Tibial artery (tissue), 4 donors: ENCODE results near the gene LGALSL.

Experiments used
- DNase-seq, 2 donors: peaks; one replicate each; pipeline ENCODE4 v3.0.0-alpha.2; 2019
- H3K27ac ChIP-seq, 2 donors: fragments of 200-600 bp; sonication (generic) in 1 of 2; 1 replicate in 1 of 2; 2 replicates in 1 of 2; pipeline ENCODE4 v1.5.1; 2018 to 2019; ENCODE audit warnings: mild to moderate bottlenecking in 1 of 2
- H3K27me3 ChIP-seq, 2 donors: fragments of 200-600 bp; sonication (generic) in 1 of 2; one replicate each; pipeline versions ENCODE4 v1.5.1 to v1.6.0; 2016 to 2019
- H3K36me3 ChIP-seq, 3 donors: fragments of 200-600 bp; sonication (generic) in 2 of 3; one replicate each; pipeline ENCODE4 v1.5.1; 2016 to 2019; ENCODE audit warnings: mild to moderate bottlenecking in 2 of 3
- H3K4me1 ChIP-seq, 4 donors: fragments of 200-600 bp; sonication (generic) in 2 of 4; 1 replicate in 3 of 4; 2 replicates in 1 of 4; pipeline ENCODE4 v1.5.1; 2016 to 2019
- H3K4me3 ChIP-seq, 2 donors: fragments of 200-600 bp; sonication (generic) in 1 of 2; 1 replicate in 1 of 2; 2 replicates in 1 of 2; pipeline ENCODE4 v1.5.1; 2018 to 2019; ENCODE audit warnings: mild to moderate bottlenecking in 2 of 2
- H3K9me3 ChIP-seq, 3 donors: fragments of 200-600 bp; sonication (generic) in 1 of 3; one replicate each; pipeline ENCODE4 v1.5.1; 2016 to 2019
- CTCF ChIP-seq, 2 experiments: fragments of 200-600 bp in 1 of 2; fragments of 450-650 bp in 1 of 2; IDR thresholded peaks; one replicate each; pipeline ENCODE4 v1.5.1; 2017 to 2019; ENCODE audit warnings: antibody characterized with exemption in 2 of 2, mild to moderate bottlenecking in 1 of 2, moderate library complexity in 1 of 2
- intact Hi-C: fragments of 100-400 bp; cut with DNase I; formaldehyde crosslinking; loops from one replicate; pipeline ENCODE4 v1.15.0; 2023; ENCODE audit warnings: low total_unique reads

LGALSL gene

GRCh38 chr2:64453770-64454385 is at the start of gene LGALSL:
LGALSL (plus strand) TSS chr2:64454162; CDS start chr2:64454546, 384 bp downstream.
- H3K9me3 ChIP-seq = no peaks in the 10 kb centered on the region
- peaks cover 8 to 30% (median 21%) of the 10 kb centered on the region in 3 donors for H3K36me3 ChIP-seq
- peak within 1 kb of the TSS; percentile 84 to 94 for H3K4me3 ChIP-seq
- peak; percentile 74 to 93 for DNase-seq
- intact Hi-C loops = no loop called here
- H3K27ac ChIP-seq = peak within 1 kb of the TSS; percentile 93 to 98
- peaks cover 0 to 26% (median 23%) of the 10 kb centered on the region in 4 donors for H3K4me1 ChIP-seq
- H3K27me3 ChIP-seq = no peaks in the 10 kb centered on the region
- TF ChIP-seq CTCF (IDR thresholded peaks at IDR 0.05) = no peak

- Histone ChIP-seq H3K9me3 (no peaks in the 10 kb centered on the region), H3K4me3 (peak overlapping the region in 1 of 2 donors; percentile 8)
- TF ChIP-seq CTCF (IDR thresholded peaks at IDR 0.05) = no peak
Measured at GRCh38 chr2:64404743-64405142, 49.2 kb upstream of the LGALSL start.

GRCh38 chr2:64405581-64406406 is 48.2 kb upstream of the LGALSL start:
- no peaks in the 10 kb centered on the region for H3K36me3 ChIP-seq
- no peaks in the 10 kb centered on the region for H3K27me3 ChIP-seq
- H3K4me1 ChIP-seq = peaks cover 0 to 37% (median 30%) of the 10 kb centered on the region in 4 donors
- intact Hi-C loops = no loop called here
- no peak for TF ChIP-seq CTCF (IDR thresholded peaks at IDR 0.05)
- no peak overlapping the region for H3K4me3 ChIP-seq
- H3K27ac ChIP-seq = peak overlapping the region; percentile 22 to 79
- peak in 1 of 2 donors; percentile 42 for DNase-seq
- no peaks in the 10 kb centered on the region for H3K9me3 ChIP-seq

More at GRCh38 chr2:64404743-64405142, 49.2 kb upstream of the LGALSL start:
- intact Hi-C loops = no loop called here
- peak; percentile 23 to 68 for DNase-seq
- no peaks in the 10 kb centered on the region for H3K27me3 ChIP-seq
- peaks cover 0 to 37% (median 30%) of the 10 kb centered on the region in 4 donors for H3K4me1 ChIP-seq
- H3K36me3 ChIP-seq = no peaks in the 10 kb centered on the region
- peak overlapping the region; percentile 79 to 80 for H3K27ac ChIP-seq

- no peak for TF ChIP-seq CTCF (IDR thresholded peaks at IDR 0.05)
- Histone ChIP-seq H3K4me3 (no peak overlapping the region), H3K27me3 (no peaks in the 10 kb centered on the region), H3K27ac (peak overlapping the region; percentile 18 to 22), H3K9me3 (no peaks in the 10 kb centered on the region), H3K36me3 (no peaks in the 10 kb centered on the region), H3K4me1 (peaks cover 0 to 37% (median 30%) of the 10 kb centered on the region in 4 donors)
- intact Hi-C loops = no loop called here
- DNase-seq = no peak
Measured at GRCh38 chr2:64406407-64406774, 47.6 kb upstream of the LGALSL start.

- intact Hi-C loops = no loop called here
- peaks cover 0 to 32% (median 27%) of the 10 kb centered on the region in 4 donors for H3K4me1 ChIP-seq
- TF ChIP-seq CTCF (IDR thresholded peaks at IDR 0.05) = no peak
- no peak for DNase-seq
- no peak overlapping the region for H3K4me3 ChIP-seq
- H3K36me3 ChIP-seq = no peaks in the 10 kb centered on the region
- H3K27ac ChIP-seq = no peak overlapping the region
- H3K9me3 ChIP-seq = no peaks in the 10 kb centered on the region
- H3K27me3 ChIP-seq = no peaks in the 10 kb centered on the region
Measured at GRCh38 chr2:64408031-64408430, 45.9 kb upstream of the LGALSL start.
